HL-60 (cell line): ENCODE measurements around the gene CLIP4.

Experiments used
- DNase-seq, 2 experiments: peaks; one replicate each; pipeline ENCODE4 v3.0.0-alpha.2; 2010 to 2020; ENCODE audit warnings: low read depth in 1 of 2, low spot score in 1 of 2
- H3K27ac ChIP-seq: fragments of 250-450 bp; sonication (Bioruptor Pico); replicated peaks from 2 replicates; pipeline ENCODE4 v1.5.1; 2020; ENCODE audit warnings: mild to moderate bottlenecking, moderate library complexity
- H3K27me3 ChIP-seq: fragments of 250-450 bp; sonication (Bioruptor Pico); 2 replicates; pipeline ENCODE4 v1.5.1; 2021; ENCODE audit warnings: mild to moderate bottlenecking, moderate library complexity; ENCODE audit not compliant: insufficient read depth, poor library complexity, severe bottlenecking
- H3K4me3 ChIP-seq: replicated peaks from 2 replicates; pipeline ENCODE4 v1.5.1; 2011; ENCODE audit warnings: mild to moderate bottlenecking, control low read depth, low read length; ENCODE audit not compliant: insufficient read depth
- CTCF ChIP-seq: IDR thresholded peaks from one replicate; pipeline ENCODE4 v1.5.1; 2011; ENCODE audit warnings: low read length, control low read depth, inconsistent platforms; ENCODE audit not compliant: insufficient read depth
- GABPA ChIP-seq: IDR thresholded peaks from 2 replicates; pipeline ENCODE4 v1.6.1; 2012; ENCODE audit warnings: low read depth
- POLR2AphosphoS5 ChIP-seq: IDR thresholded peaks from 2 replicates; pipeline ENCODE4 v1.6.1; 2012; ENCODE audit warnings: low read depth
- REST ChIP-seq: IDR thresholded peaks from 2 replicates; pipeline ENCODE4 v1.6.1; 2012; ENCODE audit warnings: low read depth; ENCODE audit not compliant: insufficient replicate concordance
- SPI1 ChIP-seq: IDR thresholded peaks from 2 replicates; pipeline ENCODE4 v1.6.1; 2012; ENCODE audit warnings: low read depth, mild to moderate bottlenecking, borderline replicate concordance

The CLIP4 gene

GRCh38 chr2:29189052-29189451, 73.8 kb downstream of the CLIP4 start:
- DNase-seq, result no peak
- Histone ChIP-seq H3K4me3 (no peak overlapping the region), H3K27me3 (peaks cover 13% of the 10 kb centered on the region), H3K27ac (no peak overlapping the region)
- no peak for TF ChIP-seq CTCF

- H3K27me3 ChIP-seq, result peaks cover 13% of the 10 kb centered on the region
- no peak overlapping the region for H3K4me3 ChIP-seq
- H3K27ac ChIP-seq, result no peak overlapping the region
- TF ChIP-seq SPI1, result no peak
- no peak for TF ChIP-seq POLR2AphosphoS5
- no peak for TF ChIP-seq CTCF
- TF ChIP-seq GABPA, result no peak
- TF ChIP-seq REST, result no peak
- no peak for DNase-seq
These were observed 76.6 kb downstream of the CLIP4 start for GRCh38 chr2:29191817-29192216.

GRCh38 chr2:29192526-29192925, 77.3 kb downstream of the CLIP4 start:
- TF ChIP-seq POLR2AphosphoS5 (no peak), REST (no peak), GABPA (no peak), SPI1 (no peak), CTCF (no peak)
- peaks cover 13% of the 10 kb centered on the region for H3K27me3 ChIP-seq
- no peak overlapping the region for H3K27ac ChIP-seq
- H3K4me3 ChIP-seq, result no peak overlapping the region
- DNase-seq, result no peak

GRCh38 chr2:29193111-29193510, 77.9 kb downstream of the CLIP4 start:
- H3K4me3 ChIP-seq, result no peak overlapping the region
- DNase-seq, result no peak
- no peak overlapping the region for H3K27ac ChIP-seq

More at GRCh38 chr2:29193111-29193510, 77.9 kb downstream of the CLIP4 start:
- TF ChIP-seq CTCF (no peak), REST (no peak), SPI1 (no peak), POLR2AphosphoS5 (no peak), GABPA (no peak)
- peaks cover 13% of the 10 kb centered on the region for H3K27me3 ChIP-seq
